Calu3 (cell line): ENCODE results near the gene THBS2. TPM values are rescaled to one million over a fixed set of nuclear protein-coding genes. Genes with fewer than 3 reads are reported as not detected.

Experiments
- BruUV-seq: library from RNA; stranded (reverse); fragments of 400-500 nt; replicated peaks from 2 replicates; lab custom pipeline; 2021; lab: Mats Ljungman, UMichigan
- CTCF ChIA-PET: fragments of 300-600 bp; sonication (Branson Sonifier 250); formaldehyde crosslinking; loops from one replicate; lab custom pipeline; 2022; ENCODE audit warnings: antibody characterized with exemption; lab: Charles Lee
- DNase-seq: peaks from one replicate; pipeline ENCODE4 v3.0.0; 2022
- H3K27ac Mint-ChIP-seq: one replicate; pipeline ENCODE4 v1.8.0; 2022; ENCODE audit warnings: mixed read lengths; ENCODE audit not compliant: unreplicated experiment
- H3K27me3 Mint-ChIP-seq: one replicate; pipeline ENCODE4 v1.8.0; 2022; ENCODE audit warnings: mixed read lengths; ENCODE audit not compliant: unreplicated experiment
- H3K36me3 Mint-ChIP-seq: one replicate; pipeline ENCODE4 v1.8.0; 2022; ENCODE audit warnings: mild to moderate bottlenecking, moderate library complexity, mixed read lengths; ENCODE audit not compliant: insufficient read depth, unreplicated experiment
- H3K4me1 Mint-ChIP-seq: one replicate; pipeline ENCODE4 v1.8.0; 2022; ENCODE audit warnings: mild to moderate bottlenecking, low read depth, mixed read lengths; ENCODE audit not compliant: unreplicated experiment
- H3K4me3 Mint-ChIP-seq: one replicate; pipeline ENCODE4 v1.8.0; 2022; ENCODE audit warnings: mild to moderate bottlenecking, low read depth, moderate library complexity, mixed read lengths; ENCODE audit not compliant: unreplicated experiment
- H3K9me3 Mint-ChIP-seq: one replicate; pipeline ENCODE4 v1.8.0; 2022; ENCODE audit warnings: low read depth, mixed read lengths; ENCODE audit not compliant: unreplicated experiment
- CTCF ChIP-seq: fragments of 200-600 bp; IDR thresholded peaks from one replicate; pipeline ENCODE4 v1.8.0; 2022; ENCODE audit warnings: antibody characterized with exemption; ENCODE audit not compliant: unreplicated experiment
- intact Hi-C: fragments of 100-400 bp; cut with micrococcal nuclease; formaldehyde crosslinking; loops from one replicate; pipeline ENCODE4 v1.10.0; 2022; ENCODE audit not compliant: unreplicated experiment
- total RNA-seq: library from RNA; stranded (reverse); gene quantifications from 2 replicates; pipeline ENCODE4 v1.2.3, GENCODE V29; 2022

The THBS2 gene
- total RNA-seq, 1 experiment from 2014 or later: not detected

- no TSS peak for BruUV-seq
Measured at GRCh38 chr6:169288591-169288990, 34.9 kb upstream of the THBS2 start.

GRCh38 chr6:169287675-169288074, 34.0 kb upstream of the THBS2 start:
- no peak for TF ChIP-seq CTCF
- Mint-ChIP-seq H3K36me3 (peaks cover 24% of the 10 kb centered on the region), H3K4me1 (peaks cover 35% of the 10 kb centered on the region), H3K27me3 (no peaks in the 10 kb centered on the region), H3K4me3 (no peak overlapping the region), H3K9me3 (peaks cover 2% of the 10 kb centered on the region), H3K27ac (no peak overlapping the region)
- CTCF ChIA-PET: no interaction called here
- intact Hi-C loops: no loop called here
- BruUV-seq: no TSS peak
- no peak for DNase-seq

More at GRCh38 chr6:169288591-169288990, 34.9 kb upstream of the THBS2 start:
- peaks cover 44% of the 10 kb centered on the region for H3K4me1 Mint-ChIP-seq
- no peak for DNase-seq
- no peak for TF ChIP-seq CTCF
- peak overlapping the region; percentile 39 for H3K27ac Mint-ChIP-seq
- H3K4me3 Mint-ChIP-seq: no peak overlapping the region
- intact Hi-C loops: no loop called here
- CTCF ChIA-PET: no interaction called here
- no peaks in the 10 kb centered on the region for H3K27me3 Mint-ChIP-seq
- H3K36me3 Mint-ChIP-seq: peaks cover 33% of the 10 kb centered on the region
- H3K9me3 Mint-ChIP-seq: peaks cover 2% of the 10 kb centered on the region

- peaks cover 2% of the 10 kb centered on the region for H3K9me3 Mint-ChIP-seq
- no peak for DNase-seq
- H3K36me3 Mint-ChIP-seq: peaks cover 17% of the 10 kb centered on the region
- CTCF ChIA-PET: no interaction called here
- intact Hi-C loops: no loop called here
- no peaks in the 10 kb centered on the region for H3K27me3 Mint-ChIP-seq
- H3K4me3 Mint-ChIP-seq: no peak overlapping the region
- no TSS peak for BruUV-seq
- TF ChIP-seq CTCF: no peak
- H3K27ac Mint-ChIP-seq: no peak overlapping the region
- H3K4me1 Mint-ChIP-seq: peaks cover 28% of the 10 kb centered on the region
Measured at GRCh38 chr6:169286961-169287360, 33.3 kb upstream of the THBS2 start.

GRCh38 chr6:169285165-169285564, 31.5 kb upstream of the THBS2 start:
- Mint-ChIP-seq H3K27me3 (no peaks in the 10 kb centered on the region), H3K9me3 (no peaks in the 10 kb centered on the region), H3K4me1 (peaks cover 10% of the 10 kb centered on the region), H3K36me3 (peaks cover 8% of the 10 kb centered on the region), H3K27ac (no peak overlapping the region), H3K4me3 (no peak overlapping the region)
- intact Hi-C loops: no loop called here
- DNase-seq: no peak
- TF ChIP-seq CTCF: no peak
- CTCF ChIA-PET: no interaction called here
- no TSS peak for BruUV-seq
